ENCODE measurements around the gene NT5DC3.

Gene NT5DC3

DNA sequence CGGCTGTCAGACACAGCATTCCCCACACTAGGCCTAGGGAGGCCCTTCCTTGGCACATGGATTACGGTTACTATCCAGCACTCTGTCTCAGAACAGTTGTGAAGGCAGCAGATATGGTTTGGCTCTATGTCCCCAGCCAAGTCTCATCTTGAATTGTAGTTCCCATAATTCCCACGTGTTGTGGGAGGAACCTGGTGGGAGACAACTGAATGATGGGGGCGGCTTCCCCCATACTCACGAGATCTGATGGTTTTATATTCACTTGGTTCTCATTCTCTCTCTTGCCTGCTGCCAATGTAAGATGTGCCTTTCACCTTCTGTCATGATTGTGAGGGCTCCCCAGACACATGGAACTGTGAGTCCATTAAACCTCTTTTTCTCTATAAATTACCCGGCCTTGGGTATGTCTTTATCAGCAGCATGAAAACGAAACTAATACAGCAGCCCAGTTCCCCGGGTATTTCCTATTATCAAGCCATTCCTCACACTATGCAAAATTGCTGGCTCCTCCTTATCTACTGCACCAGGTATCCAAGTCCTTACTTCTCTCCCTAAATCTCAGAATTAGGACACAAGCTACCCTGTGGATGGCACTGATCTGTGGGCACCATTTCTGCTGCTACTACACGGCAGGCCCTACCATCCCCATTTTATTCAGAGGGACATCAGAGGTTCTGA lies 33.3 kb downstream of the NT5DC3 start:
- DNase-seq, result no peak

DNA sequence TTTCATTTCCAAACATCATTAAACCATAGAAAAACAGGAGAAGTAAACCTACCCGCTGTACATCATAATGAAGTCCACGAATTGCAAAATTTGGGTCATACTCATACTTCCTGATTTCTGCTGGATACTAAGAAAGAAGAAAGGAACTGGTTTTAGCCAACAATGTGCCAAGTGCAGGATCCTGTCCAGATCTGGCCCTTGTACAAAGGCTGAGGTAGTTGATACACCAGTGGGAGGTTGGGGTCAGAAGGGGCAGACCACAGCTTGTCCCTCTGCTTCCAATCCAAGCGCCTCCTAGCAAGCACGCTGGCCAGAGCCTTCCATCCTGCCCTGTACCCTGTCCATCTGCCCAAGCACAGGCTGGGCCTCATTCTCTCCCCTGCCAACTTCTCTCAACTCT lies 34.2 kb downstream of the NT5DC3 start:
- DNase-seq, result no peak

DNA sequence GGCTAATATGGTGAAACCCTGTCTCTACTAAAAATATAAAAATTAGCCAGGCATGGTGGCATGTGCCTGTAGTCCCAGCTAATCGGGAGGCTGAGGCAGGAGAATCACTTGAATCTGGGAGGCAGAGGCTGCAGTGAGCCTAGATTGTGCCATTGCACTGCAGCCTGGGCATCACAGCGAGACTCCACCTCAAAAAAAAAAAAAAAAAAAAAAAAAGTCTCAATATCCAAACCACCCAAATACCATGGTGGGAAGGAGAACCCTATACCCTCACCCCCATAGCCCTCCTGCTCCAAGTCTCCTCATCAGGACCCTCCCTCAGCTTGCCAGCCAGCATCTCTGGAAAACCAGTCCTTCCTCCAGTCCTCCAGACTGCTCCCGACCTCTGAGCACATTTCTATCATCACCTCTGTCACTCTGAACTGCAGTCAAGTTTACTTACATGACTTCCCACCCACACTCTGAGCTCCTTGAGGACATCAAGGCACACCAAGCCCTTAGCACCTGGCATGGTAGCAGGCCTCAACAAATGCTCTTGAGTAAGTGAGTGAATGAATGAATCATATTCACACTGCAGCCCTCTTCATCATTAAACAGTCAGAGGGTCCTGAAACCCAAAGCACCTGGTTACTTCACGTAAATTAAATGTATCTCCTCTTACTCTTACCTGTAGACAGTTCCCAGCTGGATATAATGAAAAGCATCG lies 35.2 kb downstream of the NT5DC3 start:
- no peak for DNase-seq

GRCh38 chr12:103803847-103804246 lies 37.2 kb downstream of the NT5DC3 start:
- DNase-seq, result no peak

GRCh38 chr12:103802586-103802886 lies 38.5 kb downstream of the NT5DC3 start:
- DNase-seq, result no peak

DNA sequence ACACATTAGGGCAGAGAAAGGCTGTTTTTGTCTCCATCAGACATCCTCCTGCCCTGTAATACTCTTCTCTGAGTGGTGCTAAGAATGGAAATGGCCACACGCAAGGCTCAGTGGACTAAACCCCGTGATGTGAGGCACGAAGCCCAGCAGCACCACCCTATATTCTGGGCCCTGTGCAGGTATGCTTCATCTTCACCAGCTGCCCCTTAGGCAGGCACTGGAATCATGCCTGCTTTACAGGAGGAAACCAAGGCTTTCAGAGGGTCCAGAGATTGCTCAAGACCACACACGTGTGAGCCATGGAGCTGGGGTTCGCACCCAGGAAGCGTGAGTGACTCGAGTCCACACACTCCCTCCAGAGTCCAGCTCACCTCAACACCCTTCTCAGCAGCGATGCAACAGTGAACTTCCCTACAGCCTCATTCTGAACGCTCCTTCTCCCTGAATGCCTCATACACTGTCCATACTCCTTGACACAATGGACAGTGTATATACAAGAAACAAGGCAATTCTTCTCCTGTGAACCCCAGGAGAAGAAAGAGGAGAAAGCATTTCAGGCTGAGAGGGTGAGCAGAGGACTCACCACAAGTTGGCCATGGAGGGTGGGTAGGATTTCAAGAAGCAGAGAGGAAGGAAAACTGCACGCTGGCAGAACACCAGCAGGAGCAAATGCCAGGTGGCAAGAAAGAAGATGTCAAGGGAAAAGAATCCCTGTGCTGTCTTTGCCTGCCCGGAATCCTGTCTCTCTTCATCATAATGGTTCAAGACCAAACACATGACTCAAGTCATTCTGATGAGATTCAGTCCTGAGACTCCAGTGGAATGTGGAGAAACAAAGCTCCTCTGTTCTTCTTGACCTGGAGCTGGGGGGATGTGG lies 39.1 kb downstream of the NT5DC3 start:
- DNase-seq, result no peak

DNA sequence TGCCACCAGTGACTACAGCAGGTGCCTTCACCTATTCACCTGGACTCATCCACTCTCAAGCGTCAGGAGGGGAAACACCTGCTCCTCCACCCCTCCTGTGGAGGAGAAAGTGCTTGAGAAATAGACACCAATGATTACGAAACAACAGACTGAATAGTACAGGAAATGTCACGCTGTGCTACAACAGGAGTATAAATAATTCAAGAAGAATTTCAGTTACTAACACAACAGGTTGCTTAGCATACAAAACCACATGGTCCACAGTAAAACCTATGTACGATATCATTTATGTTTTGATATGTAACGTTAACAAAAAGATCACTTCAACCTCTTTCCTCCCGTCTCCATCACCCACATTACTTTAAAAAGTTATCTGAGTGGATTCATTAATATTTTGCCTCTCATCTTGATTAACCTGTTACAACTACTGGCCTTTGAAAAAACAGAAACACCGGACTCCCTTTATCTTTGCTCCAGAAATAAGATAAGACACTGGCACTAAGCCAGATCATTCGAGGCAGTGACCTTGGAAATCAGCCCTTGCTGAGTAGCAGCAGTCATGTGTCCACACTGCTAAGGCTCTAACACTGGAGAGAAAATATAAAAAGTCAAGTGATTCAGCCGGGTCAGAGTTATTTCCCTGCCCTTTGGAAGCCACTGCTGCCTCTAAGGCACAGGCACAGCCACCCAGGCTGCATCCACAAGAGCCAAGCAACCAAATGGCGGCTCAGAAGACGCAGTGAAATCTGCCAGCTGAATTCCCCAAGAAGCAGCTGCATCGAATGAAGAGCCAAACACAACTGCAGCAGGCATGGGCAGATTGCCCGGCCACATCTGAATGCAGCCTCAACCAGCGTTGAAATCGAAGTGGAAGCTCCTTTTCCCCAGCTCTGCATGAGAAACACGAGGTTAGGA lies 40.9 kb downstream of the NT5DC3 start:
- no peak for DNase-seq

- DNase-seq, result no peak
Observed at GRCh38 chr12:103799504-103799856, 41.6 kb downstream of the NT5DC3 start.

DNA sequence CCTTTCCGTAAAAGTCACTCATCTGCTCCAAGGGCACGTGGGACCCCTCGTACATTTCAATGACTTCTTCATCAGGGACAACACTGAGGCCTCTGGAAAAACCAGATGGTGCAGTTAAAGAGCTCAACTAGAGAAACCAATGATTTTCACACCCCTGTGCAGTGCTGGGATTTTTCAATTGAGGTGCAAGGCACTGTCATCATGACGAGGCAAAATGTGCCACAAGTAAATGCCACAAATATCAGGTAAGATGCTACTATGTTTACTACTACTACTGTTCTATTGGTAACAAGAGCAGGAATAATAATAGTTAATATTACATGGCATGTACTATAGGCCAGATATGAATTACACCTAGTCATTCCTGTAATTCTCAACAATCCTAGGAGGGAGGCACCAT lies 42.4 kb downstream of the NT5DC3 start:
- DNase-seq, result no peak

DNA sequence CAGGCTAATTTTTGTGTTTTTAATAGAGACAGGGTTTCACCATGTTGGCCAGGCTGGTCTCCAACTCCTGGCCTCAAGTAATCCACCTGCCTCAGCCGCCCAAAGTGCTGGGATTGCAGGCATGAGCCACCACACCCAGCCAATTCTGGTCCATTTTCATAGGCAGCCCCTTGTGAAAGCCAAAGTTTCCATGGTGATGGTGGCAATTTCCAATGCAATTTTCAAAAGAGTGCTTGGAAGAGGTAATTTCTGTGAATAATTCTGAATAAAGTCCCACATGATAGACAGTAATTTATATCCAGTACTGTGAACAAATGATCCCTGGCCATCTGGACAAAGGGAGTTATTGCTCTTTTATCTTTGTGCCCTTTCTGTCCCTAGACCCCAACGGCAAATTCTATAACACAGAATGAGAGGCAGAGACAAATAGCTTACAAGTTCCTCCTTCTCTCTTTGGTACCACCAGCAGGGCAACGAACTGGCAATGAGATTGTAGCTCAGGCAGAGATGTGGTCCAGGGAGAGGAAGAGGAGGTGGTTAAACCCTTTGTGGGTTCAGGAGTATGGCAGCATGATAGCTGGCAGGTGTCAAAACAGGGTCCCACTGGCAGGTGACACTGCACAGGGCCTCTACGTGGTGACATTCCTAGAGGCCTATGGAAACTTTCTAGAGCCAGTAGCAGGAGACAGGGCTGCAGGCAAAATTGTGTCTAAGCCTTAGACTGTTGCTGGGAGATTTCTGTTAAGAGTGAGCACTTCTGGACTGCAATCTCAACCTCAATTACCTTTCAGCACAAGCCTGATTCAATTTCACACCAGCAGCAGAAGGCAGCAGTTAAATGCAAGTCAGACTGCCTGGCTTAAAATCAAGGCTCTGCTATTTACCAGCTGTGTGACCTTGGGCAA lies 46.5 kb downstream of the NT5DC3 start:
- DNase-seq, result no peak

- DNase-seq, result no peak
Observed at GRCh38 chr12:103793512-103794045, 47.5 kb downstream of the NT5DC3 start.

DNA sequence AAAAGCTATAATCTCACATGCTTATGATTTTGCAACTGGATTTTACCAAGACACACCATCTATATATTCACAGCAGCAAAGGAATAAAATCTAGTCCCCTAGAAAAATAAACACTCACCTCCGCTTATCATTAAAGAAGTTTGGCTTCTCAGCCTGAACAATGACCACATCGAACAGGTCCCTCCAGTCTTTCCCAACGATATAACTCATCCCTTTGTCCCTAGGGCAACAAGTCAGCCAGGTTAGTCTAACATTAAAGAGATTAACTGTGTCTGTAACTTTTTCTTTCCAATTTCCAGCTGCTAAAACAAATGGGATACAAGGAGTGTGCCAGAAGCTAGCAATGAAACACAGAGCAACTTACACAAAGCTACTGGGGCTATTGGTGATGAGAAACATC lies 48.0 kb downstream of the NT5DC3 start:
- no peak for DNase-seq

GRCh38 chr12:103791350-103791920 lies 49.6 kb downstream of the NT5DC3 start:
- no peak for DNase-seq

DNA sequence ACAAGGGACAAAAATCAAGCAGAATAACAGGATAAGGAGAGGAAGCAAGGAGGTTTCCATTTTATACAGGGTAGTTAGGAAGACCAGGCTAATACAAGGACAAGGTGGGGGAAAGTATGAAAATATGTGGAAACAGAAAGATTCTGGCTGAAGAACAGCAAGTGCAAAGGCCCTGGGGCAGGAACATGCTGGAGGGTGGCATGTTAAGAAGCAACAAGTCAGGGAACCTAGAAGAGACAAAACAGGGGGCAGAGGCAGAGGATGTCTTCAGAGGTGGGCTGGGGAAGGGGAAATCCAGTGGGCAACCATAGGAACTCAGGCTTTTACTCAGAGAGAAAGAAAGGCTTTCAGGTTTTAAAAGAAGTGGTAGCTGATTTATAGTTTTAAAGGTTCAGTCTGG lies 54.8 kb downstream of the NT5DC3 start:
- DNase-seq, result no peak

DNA sequence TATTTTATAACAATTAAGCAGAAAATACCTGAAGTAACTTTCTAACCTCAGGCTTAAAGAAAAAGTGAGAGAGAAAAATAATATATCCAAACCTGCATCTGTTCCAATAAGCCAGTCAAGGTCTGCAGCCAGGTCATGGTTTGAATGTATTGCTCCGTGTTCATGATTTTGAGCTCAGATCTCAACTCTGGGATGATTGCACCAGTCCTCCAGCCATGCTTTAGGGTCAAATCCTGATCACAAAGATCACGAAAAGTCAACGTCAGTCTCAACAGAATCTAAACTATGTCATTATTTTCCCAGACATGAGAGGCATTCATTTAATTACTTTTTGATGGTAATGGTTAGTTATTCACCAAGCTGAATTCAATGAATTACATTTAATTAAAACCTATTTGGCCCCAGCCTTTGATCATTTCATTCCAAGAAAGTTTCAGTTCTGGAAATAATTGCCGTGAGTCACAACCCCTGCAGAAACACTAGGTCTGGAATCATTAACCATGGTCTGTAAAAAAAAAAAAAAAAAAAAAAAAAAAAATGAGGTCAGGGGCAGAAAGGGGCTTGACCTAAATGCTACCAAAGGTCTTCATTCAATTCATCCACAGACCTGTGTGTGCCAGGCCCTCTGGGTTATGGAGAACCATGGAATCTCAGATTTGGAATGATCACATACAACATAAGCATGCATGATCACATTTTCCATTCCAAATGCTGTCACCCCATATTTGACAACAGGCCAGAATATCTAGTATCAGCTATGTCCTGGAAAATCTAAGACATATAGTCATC lies 55.6 kb downstream of the NT5DC3 start:
- no peak for DNase-seq

DNA sequence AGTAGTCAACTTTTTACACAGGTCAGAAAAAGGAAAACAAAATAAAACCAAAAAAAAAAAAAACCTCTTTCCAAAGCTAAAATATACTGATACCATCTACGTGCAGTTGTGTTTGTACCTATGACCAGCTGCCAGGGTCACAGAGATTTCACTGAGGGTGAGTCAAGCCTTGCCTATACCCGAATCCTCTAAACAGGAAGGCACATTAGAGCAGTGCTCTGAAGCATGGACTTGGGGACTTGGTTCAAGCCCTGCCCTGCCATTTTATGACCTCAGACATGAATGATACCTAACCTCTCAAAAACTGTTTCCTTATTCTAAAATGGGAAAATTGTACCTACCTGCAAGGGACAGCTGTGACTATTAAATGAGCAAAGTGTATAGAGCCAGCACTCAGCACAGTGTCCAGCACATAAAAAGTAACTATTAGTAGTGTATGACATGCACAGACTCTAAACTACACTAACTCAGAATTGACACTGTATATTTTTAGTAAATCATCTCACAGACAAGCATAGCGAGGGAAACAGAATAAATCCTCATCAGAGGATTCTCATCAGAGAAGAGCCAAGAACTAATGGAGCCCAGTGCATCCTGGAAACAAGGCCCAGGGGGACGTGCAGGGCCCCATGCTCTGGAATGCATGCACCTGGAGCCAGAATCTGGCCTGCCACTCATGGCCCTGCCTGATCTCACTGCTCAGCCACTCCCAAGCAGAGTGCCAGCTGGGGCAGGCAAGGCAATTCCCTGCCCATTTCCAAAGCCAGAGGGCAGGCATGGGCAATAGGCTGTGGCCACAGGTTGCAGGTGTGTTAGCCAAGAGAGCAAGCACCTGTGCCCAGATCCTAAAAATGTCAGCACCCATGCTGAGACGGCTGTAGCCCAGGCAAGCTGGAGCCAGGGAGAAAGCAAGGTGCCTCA lies 57.0 kb downstream of the NT5DC3 start:
- no peak for DNase-seq

DNA sequence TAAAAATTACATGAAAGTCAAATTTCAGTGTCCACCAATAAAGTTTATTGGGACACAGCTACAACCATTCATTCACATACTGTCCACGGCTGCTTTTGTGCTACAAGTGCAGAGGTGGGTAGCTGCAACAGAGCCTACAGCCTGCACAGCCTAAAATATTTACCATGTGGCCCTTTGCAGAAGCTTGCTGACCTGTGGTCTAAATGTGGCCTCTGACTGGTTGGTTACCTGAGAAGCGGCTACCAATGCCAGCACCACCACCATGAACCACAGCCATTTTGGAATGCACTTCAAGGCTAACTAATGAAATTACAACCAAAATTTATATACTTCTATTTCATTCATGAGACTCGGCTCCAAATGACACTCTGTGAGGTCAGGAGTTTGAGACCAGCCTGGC lies 58.6 kb downstream of the NT5DC3 start:
- no peak for DNase-seq

DNA sequence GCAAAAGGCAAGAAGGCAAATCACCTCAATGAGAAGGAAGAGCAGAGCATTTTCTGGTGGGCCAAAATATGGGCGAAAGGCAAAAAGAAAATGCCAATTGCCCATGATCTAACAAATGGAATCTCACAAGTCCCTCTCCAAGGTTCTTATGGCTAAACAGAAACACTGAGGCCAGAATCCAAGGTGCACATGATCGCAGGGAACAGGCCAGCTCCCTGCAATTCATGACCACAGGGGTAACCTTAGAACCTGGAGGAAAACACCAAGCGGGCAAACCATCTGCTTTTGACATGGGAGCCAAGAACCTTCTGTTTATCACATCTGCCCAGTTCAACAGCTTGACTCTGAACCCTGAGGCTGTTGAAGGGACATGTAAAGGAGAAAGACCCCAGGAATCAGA lies 60.0 kb downstream of the NT5DC3 start:
- DNase-seq, result no peak

- DNase-seq, result no peak
Observed at GRCh38 chr12:103780093-103780440, 61.0 kb downstream of the NT5DC3 start.
